Stimulated activated CD8-positive, alpha-beta memory T cell treated with anti-CD3 and anti-CD28 coated beads, Interleukin-15, amount 100 ng/mL, for 1 hour (primary cell): ENCODE measurements around the gene UBE2O.

Experiments used
- DNase-seq: peaks from one replicate; pipeline ENCODE4 v3.0.0-alpha.2; 2020; ENCODE audit warnings: low read depth

Gene UBE2O

DNA sequence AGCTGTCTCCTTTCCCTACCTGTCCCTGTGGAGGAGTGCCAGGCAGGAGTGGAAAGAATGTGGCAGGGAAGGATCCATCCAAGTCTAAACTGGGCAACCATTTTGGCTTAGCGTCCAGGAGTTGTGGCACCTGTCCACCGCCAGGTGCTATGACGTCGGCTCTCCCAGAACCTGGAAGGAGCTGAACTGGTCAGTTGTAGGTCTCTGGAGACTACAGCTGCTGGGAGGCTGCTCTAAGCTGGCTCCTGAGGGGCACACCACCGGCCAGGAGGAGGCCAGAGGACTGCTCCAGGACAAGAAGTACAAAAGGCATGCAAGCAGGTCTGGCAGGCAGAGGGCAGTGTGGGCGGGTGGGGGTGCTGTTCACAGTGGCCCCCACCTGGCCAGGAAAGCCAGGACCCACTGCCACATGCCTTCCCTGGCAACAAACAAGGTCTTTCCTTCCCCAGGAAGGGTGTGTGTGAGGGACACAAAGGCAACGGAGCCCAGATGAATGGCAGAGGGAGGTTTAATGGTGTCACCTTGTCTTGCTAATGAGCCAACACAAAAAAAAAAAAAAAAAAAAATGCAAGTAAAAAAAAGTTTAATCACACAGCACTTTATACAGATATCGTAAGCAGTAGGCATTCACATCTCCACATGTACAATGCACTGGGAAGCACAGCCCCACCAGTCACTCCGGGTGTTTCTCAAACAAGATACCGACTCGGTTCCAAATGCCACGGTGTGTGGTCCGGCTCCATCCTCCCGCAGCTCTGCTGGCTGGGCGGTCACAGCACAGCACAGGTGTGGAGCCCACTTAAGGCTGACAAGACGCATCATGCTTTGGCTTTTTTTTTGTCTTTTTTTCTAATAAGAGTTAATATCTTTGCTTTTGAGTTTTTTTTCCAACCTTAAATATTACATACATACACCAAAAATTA is 63.7 kb downstream of the UBE2O start:
- DNase-seq, result no peak

DNA sequence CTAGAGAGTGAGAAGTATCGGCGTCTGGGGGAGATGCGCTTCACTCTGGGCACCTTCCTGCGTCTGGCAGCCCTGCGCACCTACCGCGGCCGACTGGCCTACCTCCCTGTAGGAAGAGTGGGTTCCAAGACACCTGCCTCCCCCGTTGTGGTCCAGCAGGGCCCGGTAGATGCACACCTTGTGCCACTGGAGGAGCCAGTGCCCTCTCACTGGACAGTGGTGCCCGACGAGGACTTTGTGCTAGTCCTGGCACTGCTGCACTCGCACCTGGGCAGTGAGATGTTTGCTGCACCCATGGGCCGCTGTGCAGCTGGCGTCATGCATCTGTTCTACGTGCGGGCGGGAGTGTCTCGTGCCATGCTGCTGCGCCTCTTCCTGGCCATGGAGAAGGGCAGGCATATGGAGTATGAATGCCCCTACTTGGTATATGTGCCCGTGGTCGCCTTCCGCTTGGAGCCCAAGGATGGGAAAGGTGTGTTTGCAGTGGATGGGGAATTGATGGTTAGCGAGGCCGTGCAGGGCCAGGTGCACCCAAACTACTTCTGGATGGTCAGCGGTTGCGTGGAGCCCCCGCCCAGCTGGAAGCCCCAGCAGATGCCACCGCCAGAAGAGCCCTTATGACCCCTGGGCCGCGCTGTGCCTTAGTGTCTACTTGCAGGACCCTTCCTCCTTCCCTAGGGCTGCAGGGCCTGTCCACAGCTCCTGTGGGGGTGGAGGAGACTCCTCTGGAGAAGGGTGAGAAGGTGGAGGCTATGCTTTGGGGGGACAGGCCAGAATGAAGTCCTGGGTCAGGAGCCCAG is 65.8 kb downstream of the UBE2O start:
- DNase-seq, result no peak

DNA sequence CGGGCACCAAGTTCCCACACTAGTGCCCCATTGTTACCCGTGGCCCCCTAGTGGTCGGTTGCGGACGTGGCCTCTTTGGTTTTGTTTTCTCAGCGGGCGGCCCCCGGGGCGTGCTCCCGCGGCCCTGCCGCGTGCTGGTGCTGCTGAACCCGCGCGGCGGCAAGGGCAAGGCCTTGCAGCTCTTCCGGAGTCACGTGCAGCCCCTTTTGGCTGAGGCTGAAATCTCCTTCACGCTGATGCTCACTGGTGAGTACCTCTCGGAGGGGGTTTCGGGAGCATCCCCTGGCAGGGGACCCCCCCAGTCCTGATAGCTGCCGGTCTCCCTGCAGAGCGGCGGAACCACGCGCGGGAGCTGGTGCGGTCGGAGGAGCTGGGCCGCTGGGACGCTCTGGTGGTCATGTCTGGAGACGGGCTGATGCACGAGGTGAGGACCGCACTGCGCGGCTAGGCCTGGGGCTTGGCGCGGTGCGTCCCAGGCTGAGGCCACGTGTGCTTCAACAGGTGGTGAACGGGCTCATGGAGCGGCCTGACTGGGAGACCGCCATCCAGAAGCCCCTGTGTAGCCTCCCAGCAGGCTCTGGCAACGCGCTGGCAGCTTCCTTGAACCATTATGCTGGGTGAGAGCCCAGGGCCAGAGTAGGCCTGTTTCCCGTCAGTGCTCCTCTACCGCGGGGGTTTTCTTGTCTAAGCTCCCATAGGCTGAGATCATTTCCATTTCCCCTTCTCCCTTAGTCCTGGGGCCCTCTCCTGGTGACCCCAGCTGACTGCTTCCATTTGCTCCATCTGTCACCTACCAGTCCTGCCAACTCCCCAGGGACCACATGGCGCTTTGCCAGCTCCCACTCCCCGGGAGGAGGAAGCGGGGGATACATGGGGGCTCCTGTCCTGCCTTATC is 66.8 kb downstream of the UBE2O start:
- DNase-seq, result peak; percentile 75

DNA sequence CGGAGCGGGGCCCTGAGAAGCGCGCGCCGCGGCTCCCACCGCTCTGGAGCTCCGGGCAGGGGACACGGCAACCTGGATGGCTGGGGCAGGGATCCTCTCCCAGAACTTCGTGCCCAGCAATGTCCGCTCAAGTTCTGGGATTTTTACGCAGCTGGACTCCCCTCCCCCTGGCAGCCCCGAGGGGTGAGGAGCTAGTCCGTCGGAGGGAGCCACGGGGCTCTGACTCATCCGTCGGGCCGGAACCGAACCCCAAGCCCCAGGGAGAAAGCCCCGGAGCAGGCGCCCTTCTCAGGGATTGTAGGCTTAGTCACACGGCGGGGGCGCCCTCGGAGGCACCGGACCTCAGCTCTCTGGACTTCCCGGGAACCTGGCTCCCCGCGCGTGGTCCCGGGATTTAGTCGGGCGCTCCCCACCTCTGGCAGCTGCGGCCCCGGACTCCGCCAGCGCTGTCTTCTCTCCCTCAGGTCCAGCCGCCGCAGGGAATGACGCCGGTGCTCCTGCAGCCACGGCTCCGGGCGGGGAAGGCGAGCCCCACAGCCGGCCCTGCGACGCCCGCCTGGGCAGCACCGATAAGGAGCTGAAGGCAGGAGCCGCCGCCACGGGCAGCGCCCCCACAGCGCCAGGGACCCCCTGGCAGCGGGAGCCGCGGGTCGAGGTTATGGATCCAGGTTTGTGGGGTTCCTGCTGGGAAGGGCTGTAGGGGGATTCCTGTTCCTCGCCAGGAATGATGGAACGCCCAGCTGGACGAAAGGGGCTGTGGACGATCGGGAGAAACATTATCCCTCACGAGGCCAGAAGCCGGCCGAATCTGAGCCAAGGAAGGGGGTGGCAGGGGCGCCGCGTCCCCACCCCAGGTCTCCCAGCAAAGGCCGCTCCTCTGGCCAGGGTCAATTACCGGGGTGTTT is 67.7 kb downstream of the UBE2O start:
- DNase-seq, result peak; percentile 7

DNA sequence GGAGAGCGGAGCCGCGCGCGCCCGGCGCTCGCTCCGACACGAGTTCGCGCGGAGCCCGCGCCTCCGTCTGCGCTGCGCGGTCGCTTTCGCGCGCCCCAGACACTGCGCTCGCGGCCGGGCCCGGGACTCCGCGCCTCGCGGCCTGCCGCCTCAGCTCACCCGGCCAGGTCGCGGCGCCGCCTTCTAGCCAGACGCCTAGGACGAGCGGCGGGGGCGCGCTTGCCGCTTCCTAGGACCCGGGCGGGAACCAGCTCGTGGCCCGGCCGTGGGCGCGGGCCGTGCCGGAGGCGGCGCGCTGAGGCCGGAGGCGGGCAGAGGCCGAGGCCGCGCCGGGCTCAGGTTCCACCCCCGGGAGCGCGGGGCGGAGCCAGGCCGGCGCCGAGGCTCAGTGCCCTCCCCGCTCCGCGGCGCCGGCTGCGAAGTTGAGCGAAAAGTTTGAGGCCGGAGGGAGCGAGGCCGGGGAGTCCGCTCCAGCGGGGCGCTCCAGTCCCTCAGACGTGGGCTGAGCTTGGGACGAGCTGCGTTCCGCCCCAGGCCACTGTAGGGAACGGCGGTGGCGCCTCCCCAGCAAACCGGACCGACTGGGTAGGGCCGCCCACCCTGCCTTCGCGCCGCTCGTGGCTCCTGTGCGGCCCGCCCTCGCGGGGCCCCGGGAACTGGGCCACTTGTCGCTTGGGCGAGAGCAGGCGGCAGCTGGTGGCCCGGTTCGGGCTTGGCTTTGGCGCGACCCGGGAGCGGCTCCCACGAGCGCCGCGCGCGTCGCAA is 68.5 kb downstream of the UBE2O start, which contains the start of gene SPHK1:
TSS of gene SPHK1 (plus strand) at position 388 of the 765 bp plus-strand sequence. CDS start 1,036 bp downstream, outside the sequence.
- DNase-seq, result peak; percentile 17

DNA sequence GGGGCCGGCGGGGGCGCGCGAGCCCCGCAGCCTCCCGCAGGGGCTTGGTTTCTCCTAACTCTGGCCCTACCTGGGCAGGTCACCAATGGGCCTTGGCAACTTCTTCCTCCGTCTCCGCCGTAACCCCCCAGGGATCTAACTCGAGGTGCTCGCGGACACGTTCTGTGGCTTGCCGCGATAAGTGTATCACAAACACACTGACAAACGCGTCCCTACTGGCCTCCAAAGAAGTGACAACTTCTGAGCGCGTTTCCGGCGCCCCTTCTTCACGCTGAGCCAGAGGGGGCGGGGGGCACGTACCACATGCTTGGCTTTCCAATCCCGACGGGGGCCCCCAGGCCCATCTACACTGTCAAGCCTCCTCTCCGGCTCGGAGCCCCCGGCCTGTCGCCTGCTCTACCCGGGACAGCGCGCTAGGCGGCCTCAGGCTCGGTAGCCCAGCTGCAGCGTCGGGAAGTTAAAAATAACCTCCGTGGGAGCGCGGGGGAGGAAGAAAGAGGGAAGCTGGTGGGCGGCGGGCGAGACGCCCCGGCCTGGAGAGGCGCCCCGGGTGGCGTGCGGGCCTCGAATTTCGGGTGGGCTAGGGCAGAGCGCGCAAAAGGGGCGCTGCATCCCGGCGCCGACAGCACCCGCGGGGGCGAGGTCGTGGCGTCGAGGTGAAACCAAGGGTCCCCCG is 69.3 kb downstream of the UBE2O start:
- peak; percentile 7 for DNase-seq

DNA sequence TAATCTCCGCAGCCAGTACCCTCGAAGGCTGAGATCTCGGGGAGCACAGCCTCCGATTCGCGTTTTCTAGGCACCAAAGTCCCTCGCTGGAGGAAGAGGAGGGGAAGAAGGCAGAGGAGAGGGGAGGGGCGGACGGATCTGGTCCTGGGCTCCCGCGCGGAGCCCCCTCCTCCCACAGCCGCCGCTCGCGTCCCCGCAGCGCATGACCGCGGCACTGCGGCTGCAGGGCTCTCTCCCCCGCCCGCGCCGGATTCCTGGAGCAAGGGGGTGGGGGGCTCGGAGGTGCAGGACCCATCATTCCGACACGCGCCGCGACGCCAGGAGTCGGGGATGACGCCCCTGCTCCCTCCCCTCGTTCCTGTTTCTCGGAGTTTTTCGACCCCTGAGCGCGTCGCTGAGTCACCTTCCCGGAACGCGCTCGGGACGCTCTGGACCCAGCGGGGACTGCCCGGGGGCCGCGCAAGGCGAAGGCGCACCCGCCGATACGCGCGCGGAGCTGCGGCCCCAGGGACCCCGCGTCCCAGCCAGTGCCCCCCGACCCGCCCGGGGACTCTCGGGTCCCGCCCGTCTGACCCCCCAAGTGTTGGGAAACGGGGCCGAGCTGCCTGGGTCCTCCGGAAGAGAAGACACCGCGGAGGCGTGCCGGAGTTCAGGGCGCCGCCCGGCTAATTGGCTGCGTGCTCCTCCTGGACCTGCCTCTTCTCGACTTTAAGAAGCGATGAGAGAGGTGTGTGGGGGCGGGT is 70.0 kb downstream of the UBE2O start:
- peak; percentile 16 for DNase-seq

DNA sequence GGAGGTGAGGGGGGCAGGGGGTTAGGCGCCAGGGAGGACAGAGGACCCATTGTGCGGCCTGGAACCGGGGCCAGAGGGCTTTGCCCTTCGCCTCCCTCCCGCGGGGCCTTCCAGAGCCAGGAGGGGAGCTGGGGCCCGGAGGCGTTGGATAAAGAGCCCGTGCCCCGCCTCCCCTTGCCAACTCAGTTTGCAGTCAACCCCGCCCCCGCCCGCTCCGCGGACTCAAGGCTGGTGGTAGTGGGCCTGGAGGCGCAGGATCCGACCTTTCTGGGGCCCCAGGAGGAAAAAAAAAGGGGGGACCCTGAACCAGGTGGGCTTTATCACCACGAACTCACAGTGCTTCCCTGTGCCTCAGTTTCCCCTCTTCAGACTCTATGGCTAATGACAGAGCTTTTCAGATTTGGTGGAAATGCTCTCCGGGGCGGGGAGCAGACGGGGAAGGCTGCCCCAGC is 70.6 kb downstream of the UBE2O start:
- no peak for DNase-seq

DNA sequence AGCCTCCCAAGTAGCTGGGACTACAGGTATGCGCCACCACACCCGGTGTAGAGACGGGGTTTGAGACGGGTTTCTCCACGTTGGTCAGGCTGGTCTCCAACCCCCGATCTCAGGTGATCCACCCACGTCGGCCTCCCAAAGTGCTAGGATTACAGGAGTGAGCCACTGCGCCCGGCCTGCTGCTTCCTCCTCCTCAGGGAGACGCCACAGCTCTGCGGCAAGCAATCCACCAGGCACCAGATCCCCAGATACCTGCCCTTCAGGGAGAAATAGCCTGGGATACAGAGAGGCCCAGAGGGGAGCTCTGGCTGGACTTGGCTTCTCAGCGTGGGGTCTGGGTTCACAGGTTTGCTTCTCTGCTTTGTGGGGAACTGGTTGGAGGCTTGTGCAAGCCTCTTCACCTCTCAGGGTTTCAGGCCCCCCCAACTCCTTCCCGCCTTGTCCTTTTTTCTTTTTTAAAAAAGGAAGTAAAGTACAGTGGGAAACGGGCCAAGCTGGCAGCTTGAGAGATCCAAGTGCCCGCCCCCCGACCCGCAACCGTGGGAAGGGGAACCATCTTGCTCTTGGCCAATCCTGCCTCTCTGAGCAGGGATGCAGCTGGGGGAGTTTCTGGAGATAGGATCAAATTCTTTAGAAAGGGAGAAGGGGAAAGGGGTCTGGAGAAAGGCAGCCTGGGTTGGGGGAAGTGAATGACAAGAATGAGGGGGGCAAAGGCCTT is 71.2 kb downstream of the UBE2O start:
- DNase-seq, result no peak

DNA sequence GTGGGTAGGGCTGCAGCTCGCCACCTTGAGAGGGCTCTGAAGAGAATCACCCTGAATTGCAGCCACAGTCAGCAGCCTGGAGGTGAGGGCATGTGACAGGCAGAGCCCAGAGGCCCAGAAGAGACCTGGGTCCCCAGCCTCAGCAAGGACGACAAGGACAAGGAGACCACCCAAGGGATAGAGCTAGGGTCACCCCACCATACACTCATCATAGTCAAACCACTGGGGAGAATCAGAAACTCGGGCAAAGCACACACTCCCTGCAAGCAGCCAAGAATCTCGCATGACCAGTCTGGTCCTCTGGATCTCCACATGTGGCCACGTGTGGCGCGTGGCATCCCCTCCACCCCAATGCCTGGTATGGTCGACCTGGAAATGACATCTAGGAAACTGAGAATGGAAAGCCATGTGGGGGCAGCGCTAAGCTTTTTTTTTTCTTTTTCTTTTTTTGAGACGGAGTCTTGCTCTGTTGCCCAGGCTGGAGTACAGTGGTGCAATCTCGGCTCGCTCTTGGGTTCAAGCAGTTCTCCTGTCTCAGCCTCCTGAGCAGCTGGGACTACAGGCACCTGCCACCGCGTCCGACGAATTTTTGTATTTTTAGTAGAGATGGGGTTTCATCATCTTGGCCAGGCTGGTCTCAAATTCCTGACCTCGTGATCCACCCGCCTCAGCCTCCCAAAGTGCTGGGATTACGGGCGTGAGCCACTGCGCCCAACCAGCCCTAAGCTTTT is 73.1 kb downstream of the UBE2O start:
- no peak for DNase-seq

DNA sequence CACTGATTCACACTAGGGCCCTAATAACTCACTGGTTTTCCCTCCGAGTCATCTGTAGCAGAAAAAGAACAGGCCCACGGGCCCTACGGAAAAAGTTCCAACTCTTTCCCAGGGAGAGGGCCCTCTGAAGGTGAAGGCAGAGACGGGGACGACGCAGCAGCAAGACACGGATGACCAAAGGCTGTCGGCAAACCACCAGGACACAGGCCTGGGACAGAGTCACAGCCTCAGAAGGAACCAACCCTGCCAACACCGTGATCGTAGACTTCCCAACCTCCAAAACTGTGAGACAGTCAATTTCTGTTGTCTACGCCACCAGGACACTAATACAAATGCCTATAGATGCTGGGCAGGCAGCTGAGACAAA is 73.7 kb downstream of the UBE2O start:
- no peak for DNase-seq

DNA sequence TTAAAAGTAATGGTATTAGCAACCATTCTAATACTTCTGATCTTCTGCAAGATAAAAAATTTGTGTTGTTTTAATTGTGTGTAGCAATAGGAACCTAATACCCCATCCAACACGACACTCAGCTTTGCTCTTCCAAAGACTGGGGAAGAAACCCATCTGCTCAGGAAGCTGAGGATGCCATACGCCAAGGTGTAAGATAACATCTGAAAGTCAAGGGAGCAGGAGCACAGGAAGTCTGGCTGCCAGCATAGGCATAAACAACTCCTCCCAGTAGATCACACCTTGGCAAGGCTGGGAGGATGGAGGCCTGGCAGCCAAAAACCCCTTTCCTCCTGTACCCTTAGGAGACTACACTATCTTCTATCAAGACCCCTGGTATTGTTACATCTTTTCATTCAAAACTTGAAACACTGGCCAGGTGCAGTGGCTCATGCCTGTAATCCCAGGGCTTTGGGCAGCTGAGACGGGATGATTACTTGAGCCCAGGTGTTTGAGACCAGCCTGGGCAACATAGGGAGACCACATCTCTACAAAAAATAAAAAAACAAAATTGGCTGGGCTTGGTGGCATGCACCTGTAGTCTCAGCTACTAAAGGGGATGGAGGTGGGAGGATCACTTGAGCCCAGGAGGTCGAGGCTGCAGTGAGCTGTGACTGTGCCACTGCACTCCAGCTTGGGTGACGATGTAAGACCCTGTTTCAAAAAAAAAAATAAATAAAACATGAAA is 74.2 kb downstream of the UBE2O start:
- no peak for DNase-seq

DNA sequence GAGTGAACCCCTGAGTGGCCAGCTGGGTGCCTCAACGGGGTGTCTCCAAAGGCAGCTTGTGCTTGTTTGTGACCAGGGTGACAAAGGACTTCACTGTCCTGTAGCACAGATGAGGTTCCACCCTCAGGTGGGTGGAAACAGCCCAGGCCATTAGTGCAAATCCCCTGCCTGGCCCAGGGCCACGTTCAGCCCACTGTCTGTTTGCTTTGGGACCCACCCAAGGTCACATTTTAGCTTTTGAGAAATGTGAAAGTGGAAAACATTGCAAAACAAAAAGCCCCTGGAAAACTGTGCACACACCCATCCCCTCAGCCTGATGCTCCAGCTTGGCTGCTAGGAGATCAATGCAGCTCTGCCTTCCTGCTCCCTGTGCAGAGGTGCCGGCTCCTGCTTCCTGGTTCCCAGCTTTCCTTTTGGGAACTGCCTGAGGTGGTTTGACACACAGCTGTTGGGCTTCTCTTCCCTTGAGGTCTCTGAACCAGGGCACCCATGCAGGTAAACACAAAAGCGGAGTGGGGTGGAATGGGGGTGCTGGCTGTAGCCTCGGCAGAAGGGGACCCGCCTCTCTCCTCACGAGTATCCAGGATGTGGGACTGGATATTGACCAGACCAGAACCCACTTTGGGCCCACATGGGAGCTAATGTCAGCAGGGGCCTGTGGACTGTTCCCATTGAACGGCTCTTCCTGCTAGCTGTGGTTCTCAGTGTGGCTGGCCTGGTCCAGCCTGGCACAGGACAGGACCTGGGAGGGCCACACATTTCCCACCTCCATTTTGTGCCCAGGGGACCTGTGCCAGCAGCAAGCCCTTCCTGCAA is 76.4 kb downstream of the UBE2O start:
- no peak for DNase-seq

DNA sequence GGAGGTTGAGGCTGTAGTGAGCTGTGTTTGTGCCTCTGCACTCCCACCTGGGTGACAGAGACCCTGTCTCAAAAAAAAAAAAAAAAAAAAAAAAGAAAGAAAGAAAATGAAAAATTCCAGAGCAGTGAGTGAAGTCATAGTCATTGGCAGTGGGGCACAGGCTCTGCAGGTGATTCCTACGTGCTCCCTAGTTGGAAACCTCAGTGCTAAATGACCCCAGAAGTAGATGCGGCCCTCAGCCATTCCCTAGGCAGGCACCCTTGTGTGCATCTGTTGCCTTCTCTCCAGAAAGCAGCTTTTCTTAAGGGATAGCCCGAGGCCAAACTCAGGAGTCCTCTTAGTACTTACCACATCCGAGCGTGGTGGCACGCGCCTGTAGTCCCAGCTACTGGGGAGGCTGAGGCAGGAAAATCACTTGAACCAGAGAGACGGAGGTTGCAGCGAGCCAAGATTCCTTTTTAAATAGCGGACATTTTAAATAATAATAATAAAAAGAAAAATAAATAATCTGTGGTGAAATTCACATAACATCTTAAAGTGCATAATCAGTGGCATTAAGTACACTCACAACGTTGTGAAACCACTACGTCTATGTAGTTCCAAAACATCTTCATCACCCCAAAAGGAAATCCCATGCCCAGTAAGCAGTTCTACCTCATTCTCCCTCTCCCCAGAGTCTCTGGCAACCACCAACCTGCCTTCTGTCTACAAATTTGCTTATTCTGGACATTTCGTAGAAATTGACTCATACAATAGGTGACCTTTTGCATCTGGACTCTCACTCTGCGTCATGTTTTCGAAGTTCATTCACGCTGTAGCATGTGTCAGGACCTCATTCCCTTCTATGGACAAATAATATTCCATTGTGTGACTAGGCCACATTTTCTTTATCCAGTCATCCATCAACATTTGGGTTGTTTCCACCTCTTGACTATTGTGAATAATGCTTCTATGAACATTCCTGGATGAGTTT is 81.0 kb downstream of the UBE2O start:
- DNase-seq, result no peak
